ENCODE results near the gene IQSEC2.

DNA sequence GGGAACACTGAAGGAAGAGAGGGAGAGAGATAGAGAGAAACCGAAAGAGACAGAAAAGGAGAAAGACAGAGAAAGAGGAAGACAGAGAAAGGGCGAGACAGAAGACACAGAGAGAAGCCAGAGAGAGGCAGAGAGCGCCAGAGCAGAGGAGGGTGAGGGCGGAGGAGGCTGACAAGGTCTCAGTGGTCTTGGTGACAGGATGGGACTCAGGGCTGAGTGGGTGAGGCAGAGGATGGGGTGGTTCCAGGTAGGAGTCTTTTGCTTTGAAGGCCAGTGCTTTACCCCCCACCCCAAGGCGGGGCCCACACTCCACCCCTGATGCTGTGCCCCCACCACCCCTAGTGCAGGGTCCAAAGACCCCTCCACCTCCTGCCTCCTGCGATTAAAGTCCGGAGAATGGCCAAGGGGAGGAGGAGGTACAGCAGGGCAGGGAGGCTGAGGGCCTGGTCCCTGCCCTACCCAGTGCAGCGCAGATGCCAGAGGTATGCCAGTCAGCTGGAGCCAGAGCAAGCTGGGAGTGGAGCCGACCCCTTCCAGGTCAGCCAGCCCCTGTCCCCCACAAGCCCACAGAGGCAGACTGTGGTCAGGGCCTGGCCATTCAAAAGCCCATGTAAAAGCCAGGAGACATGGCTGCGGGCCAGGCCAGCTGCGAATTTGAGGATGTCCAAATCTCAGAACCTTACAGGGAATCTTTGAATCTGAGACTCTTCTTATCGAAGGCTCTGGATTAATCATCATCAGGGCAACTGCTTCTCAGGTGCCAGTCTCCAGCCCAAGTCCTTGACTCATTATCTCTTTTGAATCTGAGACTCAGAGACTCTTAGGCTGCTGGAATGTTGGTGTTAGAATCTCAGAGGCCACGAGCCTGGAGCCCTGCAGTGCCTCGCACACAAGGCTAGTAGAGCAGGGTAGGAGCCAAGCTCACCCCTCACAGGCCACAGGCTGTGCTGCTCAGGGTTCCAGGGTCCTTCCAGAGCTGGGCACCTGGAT, 758 bp downstream of the IQSEC2 start:
- TF ChIP-seq POLR2AphosphoS5 (IDR thresholded peaks at IDR 0.05) (no peak), POLR2A (IDR thresholded peaks at IDR 0.05) (no peak)
